GM21447 (cell line): ENCODE data around the gene RBM33.
A peak's percentile ranks its signal among the peaks of the same experiment; 100 is the strongest.

Source experiments
- ATAC-seq: cut with Tn5 transposase; IDR thresholded peaks from one replicate; pipeline ENCODE4 v1.9.1; 2021; ENCODE audit not compliant: unreplicated experiment

RBM33 gene

DNA sequence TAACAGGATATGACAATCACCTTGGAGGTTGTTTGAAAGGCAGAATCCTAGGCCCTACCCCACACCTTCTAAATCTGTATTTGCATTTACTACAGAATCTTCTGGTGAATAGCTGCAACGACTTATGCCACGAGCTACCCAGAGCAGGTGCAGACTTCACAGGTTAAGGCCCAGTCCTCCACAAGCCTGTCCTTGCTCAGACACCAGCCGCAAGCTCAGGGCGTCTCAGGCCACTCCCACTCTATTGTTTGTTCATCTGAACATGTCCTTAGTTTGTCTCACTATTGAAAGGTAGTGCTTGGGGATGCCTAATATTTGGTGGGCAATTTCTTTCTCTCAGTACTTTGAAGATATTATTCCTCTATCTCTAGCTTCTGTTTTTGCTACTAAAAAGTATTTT is 18.9 kb upstream of the RBM33 start:
- no peak for ATAC-seq

DNA sequence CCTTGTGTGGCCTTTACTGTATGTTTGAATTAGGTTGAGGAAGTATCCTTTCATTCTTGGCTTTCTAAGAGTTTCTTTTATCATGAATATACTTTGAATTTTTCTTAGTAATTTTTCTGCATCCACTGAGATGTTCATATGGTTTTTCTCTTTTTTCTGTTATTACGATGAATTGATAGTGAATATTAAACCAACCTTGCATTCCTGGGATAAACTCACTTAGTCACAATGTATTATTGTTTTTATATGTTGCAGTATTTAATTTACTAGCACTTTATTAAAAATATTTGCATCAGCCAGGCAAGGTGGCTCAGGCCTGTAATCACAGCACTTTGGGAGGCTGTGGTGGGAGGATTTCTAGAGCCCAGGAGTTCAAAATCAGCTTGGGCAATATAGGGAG is 15.3 kb upstream of the RBM33 start:
- ATAC-seq, result no peak

DNA sequence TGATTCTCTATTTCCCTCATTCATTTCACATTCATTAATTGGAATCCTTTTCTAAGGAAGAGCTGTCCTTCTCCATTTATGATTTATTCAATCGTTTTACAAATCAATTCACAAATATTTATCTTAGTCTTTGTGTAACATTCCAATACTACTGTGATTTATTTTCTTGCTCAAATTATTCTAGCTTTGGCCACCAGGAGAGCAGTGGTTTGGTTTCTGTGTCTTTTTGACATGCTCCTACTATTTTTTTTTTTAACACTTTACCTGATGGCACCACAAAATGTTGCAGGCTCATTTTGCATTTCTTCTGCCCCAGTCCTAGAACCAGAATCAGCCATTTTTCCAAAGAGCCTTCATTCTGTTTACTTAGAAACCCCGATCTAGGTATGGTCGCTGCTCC is 13.3 kb upstream of the RBM33 start:
- ATAC-seq, result no peak

DNA sequence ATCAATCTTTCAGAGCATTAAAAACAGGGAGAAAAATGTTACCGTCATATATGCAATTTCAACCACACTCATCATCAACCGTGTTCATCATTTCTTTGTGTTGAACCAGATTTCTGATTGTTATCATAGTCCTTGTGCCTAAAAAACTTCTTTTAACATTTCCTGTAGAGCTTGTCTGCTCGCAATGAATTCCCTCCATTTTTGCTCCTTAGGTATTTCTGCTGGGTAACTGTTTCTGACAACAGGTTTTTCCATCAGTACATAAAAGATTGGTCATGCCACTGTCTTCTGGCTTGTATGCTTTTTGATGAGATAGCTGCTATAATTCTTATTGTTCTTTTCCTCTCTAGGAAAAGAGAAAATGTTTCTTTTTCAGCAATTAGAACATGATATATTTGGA is 8.6 kb upstream of the RBM33 start:
- no peak for ATAC-seq

DNA sequence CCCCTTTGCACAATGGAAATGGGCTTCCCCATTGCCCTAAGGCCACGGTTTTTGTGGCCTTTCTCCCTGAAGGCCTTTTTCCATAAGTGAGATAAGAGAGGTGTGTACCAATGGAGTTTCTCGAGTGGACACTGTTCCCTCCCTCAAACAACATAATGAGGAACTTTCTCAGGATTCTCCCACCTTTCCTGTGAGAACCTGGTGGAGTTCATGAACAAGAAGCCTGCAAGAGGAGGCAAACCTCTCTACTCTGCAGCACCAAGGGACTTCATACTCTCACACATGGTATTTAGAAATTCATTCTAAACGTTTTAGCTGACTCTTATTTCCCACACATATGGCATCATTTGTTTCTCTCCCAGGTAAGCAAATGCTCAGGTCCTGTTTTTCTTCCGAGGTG is 7.3 kb upstream of the RBM33 start:
- ATAC-seq, result no peak

DNA sequence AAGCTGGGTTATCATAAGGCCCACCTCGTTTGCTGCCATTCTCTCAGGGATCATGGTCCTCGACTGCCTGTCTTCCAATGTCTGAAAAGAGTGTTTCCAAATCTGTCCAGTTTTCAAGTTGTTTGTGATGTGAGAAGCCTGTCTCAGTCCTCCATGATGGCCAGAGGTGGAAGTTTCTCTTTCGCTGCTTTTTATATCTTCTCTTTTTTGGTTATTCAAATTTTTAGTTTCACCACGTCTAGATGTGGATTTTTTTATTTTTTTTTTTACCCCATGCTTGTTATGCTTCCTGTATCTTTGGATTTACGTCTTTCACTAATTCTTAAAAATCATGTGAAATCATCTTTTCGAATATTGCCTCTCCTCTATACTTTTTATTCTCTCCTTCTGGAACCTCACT is 6.1 kb upstream of the RBM33 start:
- ATAC-seq, result no peak

DNA sequence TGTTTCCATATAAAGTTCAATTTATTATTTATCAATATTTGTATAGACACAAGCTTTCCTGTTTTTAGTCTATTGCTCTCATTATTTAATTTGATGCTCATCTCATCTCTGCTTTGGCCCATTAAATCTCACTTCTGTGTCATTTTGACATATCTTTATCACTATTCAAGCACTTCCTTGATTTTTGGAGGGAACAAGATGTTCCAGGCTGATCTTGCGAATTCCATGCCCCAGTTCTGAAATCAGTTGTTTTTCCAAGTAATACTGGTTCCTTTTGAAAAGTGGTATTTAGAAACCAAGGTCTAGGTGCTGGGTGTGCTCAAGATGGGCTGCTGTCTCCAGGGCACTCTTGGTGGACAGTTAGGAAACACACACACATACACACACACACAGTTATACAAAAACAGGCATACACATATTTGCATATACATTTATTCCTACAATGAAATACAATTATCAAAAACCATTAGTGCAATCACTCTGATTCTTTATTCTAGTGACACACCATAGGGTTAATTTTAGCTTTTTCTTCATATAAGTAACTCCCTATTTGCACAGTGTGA is 4.4 kb upstream of the RBM33 start:
- no peak for ATAC-seq

DNA sequence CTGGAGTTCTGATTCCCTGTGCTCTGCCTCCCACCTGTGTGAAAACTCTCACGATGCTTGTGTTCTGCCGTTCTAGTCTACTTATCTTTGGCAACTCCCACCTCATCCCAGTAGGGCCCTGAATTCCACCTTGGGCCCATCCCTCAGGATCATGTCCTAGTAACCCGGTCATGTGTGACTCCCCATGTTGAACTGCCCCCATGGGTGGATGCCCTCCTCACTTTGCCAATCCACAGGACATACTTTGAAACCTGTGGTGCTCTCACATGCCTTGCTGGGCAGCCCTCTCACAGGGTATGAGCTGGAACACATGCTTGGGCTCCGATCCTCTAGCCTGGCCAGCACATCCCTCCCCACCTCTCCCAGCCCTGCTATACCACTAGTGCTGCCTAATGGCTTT is 3.8 kb upstream of the RBM33 start:
- no peak for ATAC-seq

DNA sequence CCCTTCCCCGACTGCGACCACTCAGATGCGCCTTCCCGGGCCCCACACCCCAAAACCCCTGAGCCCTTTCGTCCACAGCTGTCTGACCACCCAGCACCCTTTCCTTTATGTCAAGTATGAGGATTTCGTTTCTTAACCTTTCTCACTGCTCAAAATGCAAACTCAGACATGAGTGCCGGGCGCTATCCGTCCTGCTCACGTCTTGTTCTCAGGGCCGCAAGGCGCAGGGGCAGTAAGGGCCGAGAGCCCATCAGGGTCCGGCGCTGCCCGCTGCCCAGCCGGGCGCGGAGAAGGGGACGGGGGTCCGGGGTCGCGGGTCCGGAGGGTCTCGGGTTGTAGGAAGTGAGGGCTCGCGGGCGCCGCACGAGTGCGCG is 670 bp upstream of the RBM33 start:
- no peak for ATAC-seq

DNA sequence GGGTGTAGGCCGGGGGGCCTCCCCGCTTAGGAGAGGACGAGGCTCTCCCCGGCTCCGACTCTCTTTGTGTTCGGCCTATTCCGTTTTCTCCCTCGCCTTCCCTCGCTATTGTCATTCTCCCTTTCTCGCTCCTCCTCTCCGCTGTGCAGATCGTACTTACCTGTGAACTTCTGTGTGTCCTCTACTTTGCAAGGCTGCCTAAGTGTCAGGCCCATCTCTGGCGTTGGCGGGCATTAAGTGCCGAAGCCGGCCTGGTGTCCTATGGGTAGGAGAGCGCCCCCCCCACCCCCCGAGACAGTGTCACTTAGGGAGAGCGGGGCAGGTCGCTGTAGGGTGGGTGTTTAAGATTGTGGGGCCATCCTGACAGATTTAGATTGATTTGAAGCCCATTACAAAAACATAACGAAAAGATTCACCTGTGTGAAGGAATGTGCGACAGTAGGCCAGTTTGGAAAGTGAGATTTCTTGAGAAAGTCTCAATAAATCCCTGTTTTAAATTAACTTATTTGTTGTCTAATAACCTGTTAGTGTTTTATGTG is 579 bp downstream of the RBM33 start:
- peak; percentile 41 for ATAC-seq

DNA sequence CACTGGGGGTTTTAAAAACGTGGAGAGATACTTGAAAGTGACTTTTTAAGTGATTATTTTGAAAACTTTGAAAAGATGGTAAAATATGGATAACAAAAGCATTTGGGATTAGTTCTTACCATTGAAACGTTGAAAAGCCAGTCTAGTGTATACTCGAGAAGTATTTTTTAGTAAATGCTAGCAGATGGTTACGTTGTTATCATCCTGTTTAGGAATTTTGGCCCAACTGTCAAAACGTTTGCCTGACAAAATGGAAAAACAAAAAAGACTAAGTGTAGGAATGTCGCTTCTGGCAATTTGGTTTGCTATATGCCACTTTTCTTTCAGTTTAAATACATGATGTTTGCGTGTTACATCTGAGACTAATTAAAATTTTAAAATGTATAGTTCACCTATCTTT is 1.2 kb downstream of the RBM33 start:
- ATAC-seq, result no peak

DNA sequence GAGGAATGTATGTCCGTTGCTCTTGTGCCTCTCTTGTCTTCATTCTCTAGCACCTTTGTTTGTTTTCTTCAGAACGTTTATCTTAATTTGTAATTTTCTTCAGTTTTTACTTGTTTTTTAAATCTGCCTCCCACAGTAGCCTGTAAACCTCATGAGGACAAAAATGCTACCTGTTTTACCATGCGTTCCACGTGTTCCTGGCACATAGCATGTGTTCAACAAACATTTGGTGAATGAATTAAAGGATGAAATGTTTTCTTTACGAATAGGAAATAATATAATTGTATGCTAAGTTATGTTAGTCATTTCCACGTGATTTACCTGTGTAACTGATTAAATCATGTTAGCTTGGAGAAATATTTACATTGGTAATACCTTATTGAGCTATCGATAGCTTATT is 2.2 kb downstream of the RBM33 start:
- no peak for ATAC-seq

DNA sequence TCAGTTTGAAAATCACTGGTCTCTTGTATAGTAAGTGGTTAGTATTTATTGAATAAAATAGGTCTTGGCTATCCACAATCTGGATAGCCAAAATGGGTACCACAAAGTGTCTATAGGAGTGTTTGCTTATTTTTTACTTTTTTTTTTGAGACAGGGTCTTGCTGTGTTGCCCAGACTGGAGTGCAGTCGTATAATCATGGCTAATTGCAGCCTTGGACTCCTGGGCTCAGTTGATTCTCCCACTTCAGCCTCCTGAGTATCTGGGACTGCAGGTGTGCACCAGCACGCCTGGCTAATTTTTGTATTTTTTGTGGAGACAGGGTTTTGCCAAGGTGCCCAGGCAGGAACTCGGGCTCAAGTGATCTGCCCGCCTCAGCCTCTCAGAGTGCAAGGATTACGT is 2.8 kb downstream of the RBM33 start:
- ATAC-seq, result no peak

DNA sequence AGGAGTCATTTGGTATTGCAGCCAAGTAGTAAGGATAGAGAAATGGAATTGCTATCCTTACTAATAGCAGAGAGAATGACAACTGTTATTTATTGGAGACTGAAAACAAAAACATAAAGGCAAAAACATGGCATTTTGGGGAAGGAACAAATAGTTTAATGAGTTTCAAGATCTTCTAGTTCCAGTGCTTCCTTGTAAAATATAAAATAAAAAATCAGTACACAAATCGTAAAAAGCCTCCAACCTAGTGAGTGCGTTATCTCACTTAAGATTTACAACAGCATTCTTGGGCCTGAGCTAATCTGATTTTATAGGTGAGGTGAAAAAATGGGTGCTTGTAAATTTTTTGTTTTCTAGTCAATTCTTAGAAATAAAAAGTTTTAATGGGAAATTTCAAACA is 3.3 kb downstream of the RBM33 start:
- ATAC-seq, result no peak

DNA sequence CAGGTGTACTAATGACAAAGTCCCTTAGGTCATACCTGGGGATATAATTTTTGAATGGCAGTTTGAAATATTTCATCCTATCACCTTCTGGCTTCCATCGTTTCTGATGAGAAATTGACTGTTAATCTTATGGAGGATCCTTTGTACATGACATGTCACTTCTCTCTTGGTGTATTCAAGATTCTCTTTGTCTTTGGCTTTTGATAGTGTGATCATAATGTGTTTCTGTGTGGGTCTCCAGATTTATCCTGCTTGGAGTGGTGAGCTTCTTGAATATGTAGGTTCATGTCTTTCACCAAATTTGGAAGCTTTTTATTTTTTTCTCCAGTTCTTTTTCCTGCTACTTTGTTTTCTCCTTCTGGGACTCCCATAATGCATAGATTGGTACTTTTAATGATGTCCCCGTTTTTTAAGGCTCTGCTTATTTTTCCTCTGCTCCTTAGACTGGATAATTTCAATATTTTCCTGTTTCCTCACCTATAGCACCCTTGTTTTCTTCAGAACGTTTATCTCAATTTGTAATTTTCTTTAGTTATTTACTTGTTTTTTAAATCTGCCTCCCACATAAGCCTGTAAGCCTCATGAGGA is 4.4 kb downstream of the RBM33 start:
- no peak for ATAC-seq

DNA sequence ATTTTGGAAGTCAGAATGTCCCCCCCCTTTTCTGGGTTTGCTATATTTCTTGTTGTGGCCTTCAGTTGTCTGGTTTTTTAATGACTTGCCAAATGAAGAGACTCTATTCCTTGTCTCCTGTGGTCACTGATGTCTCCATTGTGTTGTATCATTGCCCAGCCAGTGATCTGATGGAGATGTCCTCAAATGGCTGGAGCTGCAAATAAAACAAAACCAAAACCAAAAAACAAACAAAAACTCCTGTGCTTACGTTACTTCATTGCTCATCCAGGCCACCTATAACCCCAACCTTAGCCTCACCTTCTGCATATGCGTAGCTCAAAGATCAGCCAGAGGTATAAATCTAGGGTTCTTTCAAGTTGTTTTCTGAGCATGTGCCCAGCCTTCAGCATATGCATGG is 5.1 kb downstream of the RBM33 start:
- no peak for ATAC-seq

DNA sequence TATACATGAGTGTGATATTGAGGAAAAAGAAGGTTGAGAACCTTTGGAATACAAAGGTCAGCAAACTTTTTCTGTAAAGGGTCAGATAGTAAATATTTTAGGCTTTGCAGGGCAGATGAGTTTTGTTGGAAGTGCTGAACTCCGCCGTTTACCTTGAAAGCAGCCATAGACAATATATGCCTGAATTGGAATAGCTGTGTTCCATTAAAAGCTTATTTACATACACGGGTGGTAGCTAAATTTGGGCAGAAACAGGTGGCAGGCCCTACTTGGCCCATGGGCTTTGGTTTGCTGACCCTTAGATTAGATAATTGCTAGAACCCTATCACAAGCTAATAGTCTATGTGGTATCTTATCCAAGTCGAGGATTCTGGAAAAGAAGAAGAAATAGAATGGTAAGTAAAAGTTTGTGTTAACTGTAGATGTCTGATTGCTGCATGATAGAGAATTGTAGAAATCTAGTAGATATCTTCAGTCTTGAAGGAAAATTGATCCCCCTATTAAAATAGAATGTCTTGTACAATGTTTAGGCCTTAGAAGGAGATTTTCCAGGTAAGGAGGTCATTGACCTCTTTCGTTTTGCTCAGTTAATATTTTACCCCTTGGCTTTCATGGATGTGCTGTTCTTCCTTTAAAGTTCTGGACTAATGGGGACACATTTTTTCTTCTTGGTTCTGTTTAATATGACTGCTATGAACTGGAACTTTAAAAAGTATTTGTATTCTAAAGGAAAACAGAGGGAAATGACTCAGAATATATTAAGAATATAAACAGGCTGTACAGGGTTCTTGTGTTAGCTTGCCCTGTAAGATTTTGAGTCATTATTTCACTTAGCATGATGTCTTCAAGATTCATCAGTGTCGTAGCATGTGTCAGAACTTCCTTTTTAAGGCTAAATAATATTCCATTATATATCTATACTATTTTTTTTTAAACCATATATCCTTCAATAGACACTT is 8.0 kb downstream of the RBM33 start:
- ATAC-seq, result no peak

DNA sequence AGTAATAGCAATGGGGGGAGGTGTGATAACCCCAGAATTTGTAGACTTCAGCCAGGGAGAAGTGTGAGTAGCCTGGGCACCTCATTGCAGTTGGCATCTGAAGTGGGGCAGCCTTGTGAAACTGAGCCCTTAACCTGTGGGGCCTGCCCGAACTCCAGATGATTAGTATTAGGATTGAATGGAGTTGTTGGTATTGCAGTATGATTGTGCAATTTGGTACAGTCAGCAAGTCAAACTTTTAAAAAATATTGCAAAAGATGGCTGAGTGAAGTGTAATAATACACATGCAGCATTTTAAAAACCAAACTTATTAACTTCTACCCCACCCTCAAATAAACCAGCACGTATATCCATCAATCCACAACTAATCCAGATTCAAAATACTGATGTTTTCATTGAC is 9.3 kb downstream of the RBM33 start:
- no peak for ATAC-seq

DNA sequence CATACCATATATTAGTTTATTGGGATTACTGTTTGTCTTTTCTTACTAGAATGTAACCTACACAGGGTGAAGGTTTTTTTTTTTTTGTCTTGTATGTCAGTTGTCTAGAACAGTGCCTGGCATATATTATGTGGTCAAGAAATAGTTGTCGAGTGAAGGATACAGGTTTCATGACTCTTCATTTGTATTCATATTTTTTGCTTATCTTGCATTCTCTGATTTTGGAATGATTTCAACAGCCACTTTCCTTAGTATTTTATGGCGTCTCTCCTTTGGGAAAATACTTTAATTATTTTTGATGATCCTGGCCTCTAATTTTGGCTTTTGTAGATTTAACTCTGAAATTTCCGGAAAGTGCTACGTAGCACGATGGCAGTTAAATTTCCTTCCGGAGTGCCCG is 12.4 kb downstream of the RBM33 start:
- ATAC-seq, result no peak

DNA sequence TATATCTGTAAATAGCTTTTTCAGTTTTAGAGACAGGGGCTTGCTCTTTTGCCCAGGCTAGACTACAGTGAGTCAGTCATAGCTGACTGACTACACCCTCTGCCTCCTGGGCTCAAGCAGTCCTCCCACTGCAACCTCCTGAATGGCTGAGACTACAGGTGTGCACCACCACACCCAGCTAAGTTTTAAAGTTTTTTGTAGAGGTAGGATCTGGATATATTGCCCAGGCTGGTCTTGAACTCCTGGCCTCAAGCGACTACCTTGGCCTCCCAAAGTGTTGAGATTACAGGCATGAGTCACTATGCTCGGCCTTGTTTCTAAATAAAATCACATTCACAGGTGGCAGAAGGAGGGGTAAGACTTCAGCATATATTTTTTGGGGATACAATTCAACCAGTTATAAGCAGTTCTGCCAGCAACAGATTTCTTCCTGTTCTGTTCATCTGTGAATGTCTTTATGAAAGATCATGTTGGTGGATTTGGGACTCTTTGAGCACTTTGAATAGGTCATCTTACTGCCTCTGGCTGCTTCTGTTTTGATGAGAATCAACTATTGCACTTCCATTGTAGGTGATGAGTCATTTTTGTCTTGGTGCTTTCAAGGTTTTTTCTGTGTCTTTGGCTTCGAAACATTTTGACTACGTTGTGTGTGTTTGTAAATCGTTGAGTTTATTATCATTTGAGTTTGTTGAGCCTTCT is 15.7 kb downstream of the RBM33 start:
- peak; percentile 77 for ATAC-seq

DNA sequence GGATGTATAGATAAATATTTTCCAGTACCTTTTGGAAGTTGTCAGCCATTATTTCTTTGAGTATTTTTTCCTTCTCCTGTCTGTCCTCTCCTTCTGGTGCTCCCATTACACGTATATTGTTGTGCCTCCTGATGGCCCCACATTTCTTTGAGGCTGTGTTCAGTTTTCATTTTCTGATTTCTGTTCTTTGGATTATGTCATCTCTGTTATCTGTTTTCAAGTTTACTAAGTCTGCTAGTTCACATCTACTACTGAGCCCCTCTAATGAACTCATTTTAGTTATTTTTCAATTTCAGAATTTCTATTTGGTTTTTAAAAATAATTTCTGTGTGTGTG is 16.3 kb downstream of the RBM33 start:
- ATAC-seq, result peak; percentile 82
